Measurements from ENCODE around the gene CST1.

Gene CST1

DNA sequence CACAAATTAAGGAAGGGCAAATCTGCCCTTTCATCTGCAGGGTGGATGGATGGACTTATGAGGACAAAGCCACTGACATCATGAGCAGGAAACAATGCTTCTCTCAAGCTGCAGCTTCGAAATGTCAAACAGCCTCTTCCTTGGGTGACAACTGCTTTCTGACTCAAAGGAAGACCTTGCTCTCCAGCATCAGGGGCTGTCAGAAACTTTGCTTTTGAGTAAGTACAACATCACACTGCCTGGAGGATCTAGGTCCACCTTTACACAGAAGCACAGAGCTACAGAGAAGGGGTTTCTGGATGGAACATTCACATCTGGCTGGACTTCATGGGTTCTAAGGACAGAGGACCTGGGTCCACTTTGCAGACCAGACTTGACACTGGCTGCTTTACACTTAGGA, 5.9 kb downstream of the CST1 start:
- TF ChIP-seq FOXP2 (optimal IDR thresholded peaks at IDR 0.05; ENCODE audit: borderline replicate concordance, extremely low read depth, extremely low read length, insufficient read depth) (no peak), REST (IDR thresholded peaks at IDR 0.05; ENCODE audit: insufficient read depth in 1 of 2, low read depth in 2 of 2, low read length in 2 of 2) (no peak), SIN3A (IDR thresholded peaks at IDR 0.05; ENCODE audit: borderline replicate concordance, insufficient read depth, low read length) (no peak), TAF1 (IDR thresholded peaks at IDR 0.05; ENCODE audit: borderline replicate concordance, insufficient read depth, low read length) (no peak), POLR2AphosphoS5 (IDR thresholded peaks at IDR 0.05; ENCODE audit: low read depth, low read length) (no peak)

- TF ChIP-seq FOXP2 (optimal IDR thresholded peaks at IDR 0.05; ENCODE audit: borderline replicate concordance, extremely low read depth, extremely low read length, insufficient read depth) (no peak), SIN3A (IDR thresholded peaks at IDR 0.05; ENCODE audit: borderline replicate concordance, insufficient read depth, low read length) (no peak), TAF1 (IDR thresholded peaks at IDR 0.05; ENCODE audit: borderline replicate concordance, insufficient read depth, low read length) (no peak), POLR2AphosphoS5 (IDR thresholded peaks at IDR 0.05; ENCODE audit: low read depth, low read length) (no peak), REST (IDR thresholded peaks at IDR 0.05; ENCODE audit: insufficient read depth in 1 of 2, low read depth in 2 of 2, low read length in 2 of 2) (no peak)
These were observed 23.7 kb downstream of the CST1 start for GRCh38 chr20:23727016-23727415.

DNA sequence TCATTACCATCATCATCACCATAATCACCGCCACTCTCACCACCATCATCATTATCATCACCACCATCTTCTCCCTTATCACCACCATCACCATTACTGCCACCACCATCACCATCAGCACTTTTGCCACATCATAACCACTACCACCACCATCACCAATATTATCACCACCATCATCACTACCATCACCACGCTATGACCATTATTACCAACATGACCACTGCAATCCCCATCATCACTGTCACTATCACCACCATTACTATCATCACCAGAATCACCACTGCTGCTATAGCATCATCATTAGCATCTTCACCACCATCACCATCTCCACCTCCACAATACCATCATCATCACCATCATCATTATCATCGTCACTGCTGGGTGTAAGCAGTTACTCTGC, 25.6 kb downstream of the CST1 start:
- TF ChIP-seq POLR2AphosphoS5 (IDR thresholded peaks at IDR 0.05; ENCODE audit: low read depth, low read length) (no peak), TAF1 (IDR thresholded peaks at IDR 0.05; ENCODE audit: borderline replicate concordance, insufficient read depth, low read length) (no peak), SIN3A (IDR thresholded peaks at IDR 0.05; ENCODE audit: borderline replicate concordance, insufficient read depth, low read length) (no peak), REST (IDR thresholded peaks at IDR 0.05; ENCODE audit: insufficient read depth in 1 of 2, low read depth in 2 of 2, low read length in 2 of 2) (no peak), FOXP2 (optimal IDR thresholded peaks at IDR 0.05; ENCODE audit: borderline replicate concordance, extremely low read depth, extremely low read length, insufficient read depth) (no peak)

- TF ChIP-seq SIN3A (IDR thresholded peaks at IDR 0.05; ENCODE audit: borderline replicate concordance, insufficient read depth, low read length) (no peak), POLR2AphosphoS5 (IDR thresholded peaks at IDR 0.05; ENCODE audit: low read depth, low read length) (no peak), REST (IDR thresholded peaks at IDR 0.05; ENCODE audit: insufficient read depth in 1 of 2, low read depth in 2 of 2, low read length in 2 of 2) (no peak)
These were observed 28.8 kb downstream of the CST1 start for GRCh38 chr20:23721962-23722361.

- TF ChIP-seq TAF1 (IDR thresholded peaks at IDR 0.05; ENCODE audit: borderline replicate concordance, insufficient read depth, low read length) (no peak), REST (IDR thresholded peaks at IDR 0.05; ENCODE audit: insufficient read depth in 1 of 2, low read depth in 2 of 2, low read length in 2 of 2) (no peak), FOXP2 (optimal IDR thresholded peaks at IDR 0.05; ENCODE audit: borderline replicate concordance, extremely low read depth, extremely low read length, insufficient read depth) (no peak), POLR2AphosphoS5 (IDR thresholded peaks at IDR 0.05; ENCODE audit: low read depth, low read length) (no peak), SIN3A (IDR thresholded peaks at IDR 0.05; ENCODE audit: borderline replicate concordance, insufficient read depth, low read length) (no peak)
These were observed 40.0 kb downstream of the CST1 start for GRCh38 chr20:23710771-23711170.

Data from PFSK-1 (cell line).